GM12878 (cell line): ENCODE data around the gene GALNT16. TPM values are rescaled to one million over a fixed set of nuclear protein-coding genes. Genes with fewer than 3 reads are reported as not detected.

Source experiments
- EP300 ChIP-seq, 2 experiments: fragments of 150-350 bp in 1 of 2; IDR thresholded peaks; 2 replicates each; pipeline ENCODE4 v1.6.1; 2011 to 2012; ENCODE audit warnings: low read depth in 2 of 2, low read length in 2 of 2, borderline replicate concordance in 1 of 2, improper control_type of control experiment in 1 of 2, inconsistent platforms in 1 of 2; ENCODE audit not compliant: control insufficient read depth in 1 of 2
- ESRRA ChIP-seq: IDR thresholded peaks from 2 replicates; pipeline ENCODE4 v1.6.1; 2012; ENCODE audit warnings: mild to moderate bottlenecking, low read length, improper control_type of control experiment
- IKZF1 ChIP-seq: fragments of 450-650 bp; conservative IDR thresholded peaks from 2 replicates; pipeline ENCODE4 v1.6.1; 2017; ENCODE audit warnings: antibody characterized with exemption, mild to moderate bottlenecking
- MYB ChIP-seq: fragments of 150-350 bp; IDR thresholded peaks from 2 replicates; pipeline ENCODE4 v1.6.1; 2014; ENCODE audit warnings: mild to moderate bottlenecking, low read depth, low read length, borderline replicate concordance
- NFIC ChIP-seq: IDR thresholded peaks from 2 replicates; pipeline ENCODE4 v1.6.1; 2012; ENCODE audit warnings: low read depth, mild to moderate bottlenecking, inconsistent platforms, low read length, moderate library complexity
- NFXL1 ChIP-seq: fragments of 450-650 bp; IDR thresholded peaks from 2 replicates; pipeline ENCODE4 v1.6.1; 2017; ENCODE audit warnings: antibody characterized with exemption, mild to moderate bottlenecking, borderline replicate concordance
- POLR2AphosphoS2 ChIP-seq: IDR thresholded peaks from 2 replicates; pipeline ENCODE4 v1.6.1; 2011; ENCODE audit warnings: low read depth, mild to moderate bottlenecking, low read length, improper control_type of control experiment, moderate library complexity
- SREBF2 ChIP-seq: IDR thresholded peaks from 2 replicates; pipeline ENCODE4 v1.6.1; 2012; ENCODE audit warnings: mild to moderate bottlenecking, low read length
- ZNF384 ChIP-seq: IDR thresholded peaks from 2 replicates; pipeline ENCODE4 v1.6.1; 2012; ENCODE audit warnings: low read depth, mild to moderate bottlenecking, low read length, improper control_type of control experiment, borderline replicate concordance
- polyA plus RNA-seq, 11 experiments: library from polyadenylated mRNA; depleted of rRNA in 4 of 11; unstranded in 6 of 11; stranded (reverse) in 5 of 11; fragments of >200 nt; fragmentation: Nextera tagmentation in 4 of 11; fragmentation: Illumina TruSeq in 1 of 11; extraction: Ambion mirVana in 4 of 11; extraction: Trizol in 1 of 11; gene quantifications; 1 replicate in 1 of 11; 2 replicates in 10 of 11; pipeline versions ENCODE4 v1.2.1 to v1.2.3, GENCODE V29; 2011 to 2016; ENCODE audit warnings: inconsistent platforms in 2 of 11, missing spikeins in 2 of 11, low read depth in 1 of 11
- total RNA-seq, 4 experiments: library from RNA; depleted of rRNA in 3 of 4; stranded (reverse); fragments of >200 nt in 3 of 4; fragmentation: Illumina TruSeq in 1 of 4; extraction: Trizol in 1 of 4; gene quantifications; 2 replicates each; pipeline versions ENCODE4 v1.2.1 to v1.2.3, GENCODE V29; 2013 to 2021
- TF ChIP-seq, protein P1 (sequence below): fragments of 450-650 bp; formaldehyde crosslinking; IDR thresholded peaks from 2 replicates; pipeline ENCODE4 v1.4.0; 2020; ENCODE audit warnings: mild to moderate bottlenecking, moderate library complexity
- TF ChIP-seq, protein P2 (sequence below): IDR thresholded peaks from 2 replicates; pipeline ENCODE4 v1.6.1; 2012; ENCODE audit warnings: improper control_type of control experiment, low read depth, low read length; ENCODE audit not compliant: insufficient replicate concordance
- TF ChIP-seq, protein P3 (sequence below): fragments of 450-650 bp; IDR thresholded peaks from 2 replicates; pipeline ENCODE4 v1.6.1; 2016; ENCODE audit warnings: mild to moderate bottlenecking, moderate library complexity, borderline replicate concordance
- TF ChIP-seq, protein P4 (sequence below): fragments of 450-650 bp; IDR thresholded peaks from 2 replicates; pipeline ENCODE4 v1.6.1; 2017; ENCODE audit warnings: mild to moderate bottlenecking, low read depth, inconsistent platforms; ENCODE audit not compliant: poor library complexity, severe bottlenecking

The GALNT16 gene
- total and polyA plus RNA-seq, 10 of the 15 experiments (the other 5 are each of a cell fraction or from before 2014, with no cell fraction given) = under 0.01 to 0.08 (median 0.03) TPM; not detected in 3

DNA sequence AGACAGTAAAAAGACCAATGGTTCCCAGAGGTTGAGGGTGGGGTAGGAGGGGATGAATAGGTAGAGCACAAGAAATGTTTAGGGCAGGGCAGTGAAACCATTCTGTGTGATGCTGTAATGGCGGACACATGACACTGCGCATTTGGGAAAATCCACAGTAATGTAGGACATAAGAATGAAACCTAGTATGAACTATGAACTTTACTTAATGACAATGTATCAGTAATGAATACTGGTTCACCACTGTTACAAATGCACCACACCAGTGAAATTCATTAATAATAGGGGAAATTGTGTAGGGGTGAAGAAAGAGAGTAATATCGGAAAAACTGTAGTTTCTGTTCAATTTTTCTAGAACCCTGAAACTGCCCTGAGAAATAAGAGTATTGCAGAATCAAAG is 132.5 kb downstream of the GALNT16 start (continued):
- TF ChIP-seq ESRRA = no peak
- TF ChIP-seq, protein P1, sequence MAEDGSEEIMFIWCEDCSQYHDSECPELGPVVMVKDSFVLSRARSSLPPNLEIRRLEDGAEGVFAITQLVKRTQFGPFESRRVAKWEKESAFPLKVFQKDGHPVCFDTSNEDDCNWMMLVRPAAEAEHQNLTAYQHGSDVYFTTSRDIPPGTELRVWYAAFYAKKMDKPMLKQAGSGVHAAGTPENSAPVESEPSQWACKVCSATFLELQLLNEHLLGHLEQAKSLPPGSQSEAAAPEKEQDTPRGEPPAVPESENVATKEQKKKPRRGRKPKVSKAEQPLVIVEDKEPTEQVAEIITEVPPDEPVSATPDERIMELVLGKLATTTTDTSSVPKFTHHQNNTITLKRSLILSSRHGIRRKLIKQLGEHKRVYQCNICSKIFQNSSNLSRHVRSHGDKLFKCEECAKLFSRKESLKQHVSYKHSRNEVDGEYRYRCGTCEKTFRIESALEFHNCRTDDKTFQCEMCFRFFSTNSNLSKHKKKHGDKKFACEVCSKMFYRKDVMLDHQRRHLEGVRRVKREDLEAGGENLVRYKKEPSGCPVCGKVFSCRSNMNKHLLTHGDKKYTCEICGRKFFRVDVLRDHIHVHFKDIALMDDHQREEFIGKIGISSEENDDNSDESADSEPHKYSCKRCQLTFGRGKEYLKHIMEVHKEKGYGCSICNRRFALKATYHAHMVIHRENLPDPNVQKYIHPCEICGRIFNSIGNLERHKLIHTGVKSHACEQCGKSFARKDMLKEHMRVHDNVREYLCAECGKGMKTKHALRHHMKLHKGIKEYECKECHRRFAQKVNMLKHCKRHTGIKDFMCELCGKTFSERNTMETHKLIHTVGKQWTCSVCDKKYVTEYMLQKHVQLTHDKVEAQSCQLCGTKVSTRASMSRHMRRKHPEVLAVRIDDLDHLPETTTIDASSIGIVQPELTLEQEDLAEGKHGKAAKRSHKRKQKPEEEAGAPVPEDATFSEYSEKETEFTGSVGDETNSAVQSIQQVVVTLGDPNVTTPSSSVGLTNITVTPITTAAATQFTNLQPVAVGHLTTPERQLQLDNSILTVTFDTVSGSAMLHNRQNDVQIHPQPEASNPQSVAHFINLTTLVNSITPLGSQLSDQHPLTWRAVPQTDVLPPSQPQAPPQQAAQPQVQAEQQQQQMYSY = no peak
- TF ChIP-seq, protein P2, sequence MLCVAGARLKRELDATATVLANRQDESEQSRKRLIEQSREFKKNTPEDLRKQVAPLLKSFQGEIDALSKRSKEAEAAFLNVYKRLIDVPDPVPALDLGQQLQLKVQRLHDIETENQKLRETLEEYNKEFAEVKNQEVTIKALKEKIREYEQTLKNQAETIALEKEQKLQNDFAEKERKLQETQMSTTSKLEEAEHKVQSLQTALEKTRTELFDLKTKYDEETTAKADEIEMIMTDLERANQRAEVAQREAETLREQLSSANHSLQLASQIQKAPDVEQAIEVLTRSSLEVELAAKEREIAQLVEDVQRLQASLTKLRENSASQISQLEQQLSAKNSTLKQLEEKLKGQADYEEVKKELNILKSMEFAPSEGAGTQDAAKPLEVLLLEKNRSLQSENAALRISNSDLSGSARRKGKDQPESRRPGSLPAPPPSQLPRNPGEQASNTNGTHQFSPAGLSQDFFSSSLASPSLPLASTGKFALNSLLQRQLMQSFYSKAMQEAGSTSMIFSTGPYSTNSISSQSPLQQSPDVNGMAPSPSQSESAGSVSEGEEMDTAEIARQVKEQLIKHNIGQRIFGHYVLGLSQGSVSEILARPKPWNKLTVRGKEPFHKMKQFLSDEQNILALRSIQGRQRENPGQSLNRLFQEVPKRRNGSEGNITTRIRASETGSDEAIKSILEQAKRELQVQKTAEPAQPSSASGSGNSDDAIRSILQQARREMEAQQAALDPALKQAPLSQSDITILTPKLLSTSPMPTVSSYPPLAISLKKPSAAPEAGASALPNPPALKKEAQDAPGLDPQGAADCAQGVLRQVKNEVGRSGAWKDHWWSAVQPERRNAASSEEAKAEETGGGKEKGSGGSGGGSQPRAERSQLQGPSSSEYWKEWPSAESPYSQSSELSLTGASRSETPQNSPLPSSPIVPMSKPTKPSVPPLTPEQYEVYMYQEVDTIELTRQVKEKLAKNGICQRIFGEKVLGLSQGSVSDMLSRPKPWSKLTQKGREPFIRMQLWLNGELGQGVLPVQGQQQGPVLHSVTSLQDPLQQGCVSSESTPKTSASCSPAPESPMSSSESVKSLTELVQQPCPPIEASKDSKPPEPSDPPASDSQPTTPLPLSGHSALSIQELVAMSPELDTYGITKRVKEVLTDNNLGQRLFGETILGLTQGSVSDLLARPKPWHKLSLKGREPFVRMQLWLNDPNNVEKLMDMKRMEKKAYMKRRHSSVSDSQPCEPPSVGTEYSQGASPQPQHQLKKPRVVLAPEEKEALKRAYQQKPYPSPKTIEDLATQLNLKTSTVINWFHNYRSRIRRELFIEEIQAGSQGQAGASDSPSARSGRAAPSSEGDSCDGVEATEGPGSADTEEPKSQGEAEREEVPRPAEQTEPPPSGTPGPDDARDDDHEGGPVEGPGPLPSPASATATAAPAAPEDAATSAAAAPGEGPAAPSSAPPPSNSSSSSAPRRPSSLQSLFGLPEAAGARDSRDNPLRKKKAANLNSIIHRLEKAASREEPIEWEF = no peak
- no peak for TF ChIP-seq NFXL1
- no peak for TF ChIP-seq SREBF2
- peak; percentile 74 for TF ChIP-seq IKZF1
- peak; percentile 47; the same call in 1 of the 2 replicates for TF ChIP-seq NFIC
- TF ChIP-seq ZNF384 = no peak
- TF ChIP-seq MYB = no peak
- TF ChIP-seq, protein P3, sequence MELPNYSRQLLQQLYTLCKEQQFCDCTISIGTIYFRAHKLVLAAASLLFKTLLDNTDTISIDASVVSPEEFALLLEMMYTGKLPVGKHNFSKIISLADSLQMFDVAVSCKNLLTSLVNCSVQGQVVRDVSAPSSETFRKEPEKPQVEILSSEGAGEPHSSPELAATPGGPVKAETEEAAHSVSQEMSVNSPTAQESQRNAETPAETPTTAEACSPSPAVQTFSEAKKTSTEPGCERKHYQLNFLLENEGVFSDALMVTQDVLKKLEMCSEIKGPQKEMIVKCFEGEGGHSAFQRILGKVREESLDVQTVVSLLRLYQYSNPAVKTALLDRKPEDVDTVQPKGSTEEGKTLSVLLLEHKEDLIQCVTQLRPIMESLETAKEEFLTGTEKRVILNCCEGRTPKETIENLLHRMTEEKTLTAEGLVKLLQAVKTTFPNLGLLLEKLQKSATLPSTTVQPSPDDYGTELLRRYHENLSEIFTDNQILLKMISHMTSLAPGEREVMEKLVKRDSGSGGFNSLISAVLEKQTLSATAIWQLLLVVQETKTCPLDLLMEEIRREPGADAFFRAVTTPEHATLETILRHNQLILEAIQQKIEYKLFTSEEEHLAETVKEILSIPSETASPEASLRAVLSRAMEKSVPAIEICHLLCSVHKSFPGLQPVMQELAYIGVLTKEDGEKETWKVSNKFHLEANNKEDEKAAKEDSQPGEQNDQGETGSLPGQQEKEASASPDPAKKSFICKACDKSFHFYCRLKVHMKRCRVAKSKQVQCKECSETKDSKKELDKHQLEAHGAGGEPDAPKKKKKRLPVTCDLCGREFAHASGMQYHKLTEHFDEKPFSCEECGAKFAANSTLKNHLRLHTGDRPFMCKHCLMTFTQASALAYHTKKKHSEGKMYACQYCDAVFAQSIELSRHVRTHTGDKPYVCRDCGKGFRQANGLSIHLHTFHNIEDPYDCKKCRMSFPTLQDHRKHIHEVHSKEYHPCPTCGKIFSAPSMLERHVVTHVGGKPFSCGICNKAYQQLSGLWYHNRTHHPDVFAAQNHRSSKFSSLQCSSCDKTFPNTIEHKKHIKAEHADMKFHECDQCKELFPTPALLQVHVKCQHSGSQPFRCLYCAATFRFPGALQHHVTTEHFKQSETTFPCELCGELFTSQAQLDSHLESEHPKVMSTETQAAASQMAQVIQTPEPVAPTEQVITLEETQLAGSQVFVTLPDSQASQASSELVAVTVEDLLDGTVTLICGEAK = no peak
- no peak for TF ChIP-seq POLR2AphosphoS2
- peak; percentile 20 to 60; a peak in 2 of 4 replicates for TF ChIP-seq EP300 (IDR thresholded peaks at IDR 0.05; ENCODE audit: borderline replicate concordance in 1 of 2, control insufficient read depth in 1 of 2, low read depth in 2 of 2, low read length in 2 of 2)
- TF ChIP-seq, protein P4, sequence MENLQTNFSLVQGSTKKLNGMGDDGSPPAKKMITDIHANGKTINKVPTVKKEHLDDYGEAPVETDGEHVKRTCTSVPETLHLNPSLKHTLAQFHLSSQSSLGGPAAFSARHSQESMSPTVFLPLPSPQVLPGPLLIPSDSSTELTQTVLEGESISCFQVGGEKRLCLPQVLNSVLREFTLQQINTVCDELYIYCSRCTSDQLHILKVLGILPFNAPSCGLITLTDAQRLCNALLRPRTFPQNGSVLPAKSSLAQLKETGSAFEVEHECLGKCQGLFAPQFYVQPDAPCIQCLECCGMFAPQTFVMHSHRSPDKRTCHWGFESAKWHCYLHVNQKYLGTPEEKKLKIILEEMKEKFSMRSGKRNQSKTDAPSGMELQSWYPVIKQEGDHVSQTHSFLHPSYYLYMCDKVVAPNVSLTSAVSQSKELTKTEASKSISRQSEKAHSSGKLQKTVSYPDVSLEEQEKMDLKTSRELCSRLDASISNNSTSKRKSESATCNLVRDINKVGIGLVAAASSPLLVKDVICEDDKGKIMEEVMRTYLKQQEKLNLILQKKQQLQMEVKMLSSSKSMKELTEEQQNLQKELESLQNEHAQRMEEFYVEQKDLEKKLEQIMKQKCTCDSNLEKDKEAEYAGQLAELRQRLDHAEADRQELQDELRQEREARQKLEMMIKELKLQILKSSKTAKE = peak; percentile 25
